ENCODE results near the gene OR4E2. TPM values are rescaled to one million over a fixed set of nuclear protein-coding genes. Genes with fewer than 3 reads are reported as not detected.

Gene OR4E2
- total RNA-seq, 1 donor = not detected

GRCh38 chr14:21711360-21711961 is 57.8 kb downstream of the OR4E2 start:
- no peak overlapping the region for H3K4me3 ChIP-seq (ENCODE audit: low read depth, low read length)
- TF ChIP-seq CTCF (IDR thresholded peaks at IDR 0.05; ENCODE audit: insufficient read depth, low read depth, low read length) = peak; percentile 76
- peak; percentile 49 for DNase-seq (ENCODE audit: low read depth)

- no peak for TF ChIP-seq CTCF (IDR thresholded peaks at IDR 0.05; ENCODE audit: insufficient read depth, low read depth, low read length)
- no peak for DNase-seq (ENCODE audit: low read depth)
- H3K4me3 ChIP-seq (ENCODE audit: low read depth, low read length) = no peak overlapping the region
These were observed 58.4 kb downstream of the OR4E2 start for GRCh38 chr14:21712036-21712435.

- TF ChIP-seq CTCF (IDR thresholded peaks at IDR 0.05; ENCODE audit: insufficient read depth, low read depth, low read length) = no peak
- no peak overlapping the region for H3K4me3 ChIP-seq (ENCODE audit: low read depth, low read length)
- no peak for DNase-seq (ENCODE audit: low read depth)
These were observed 60.8 kb downstream of the OR4E2 start for GRCh38 chr14:21714318-21714929.

Small RNAs within 50 kb of the gene (small RNA-seq; reads per million reads assigned to genes)
- gene AC243972.3 = not detected

Other genes with a start within 250 kb of the OR4E2 start
- 59.3 and 85.1 TPM in 2 replicates for gene CHD8, start 197.7 kb upstream of the OR4E2 start, total RNA-seq
- 22.9 and 41.0 TPM in 2 replicates for gene RAB2B, start 176.9 kb upstream of the OR4E2 start, total RNA-seq
- 26.4 and 39.3 TPM in 2 replicates for gene TOX4, start 176.6 kb upstream of the OR4E2 start, total RNA-seq
- 35.1 and 51.8 TPM in 2 replicates for gene METTL3, start 142.5 kb upstream of the OR4E2 start, total RNA-seq
- 3.2 and 3.9 TPM in 2 replicates for gene SALL2, start 127.5 kb upstream of the OR4E2 start, total RNA-seq
- not detected in 2 replicates for gene OR10G3, start 73.8 kb upstream of the OR4E2 start, total RNA-seq
- not detected in 2 replicates for gene OR10G2, start 18.9 kb upstream of the OR4E2 start, total RNA-seq
- gene OR4E1, start 20.0 kb downstream of the OR4E2 start, total RNA-seq = not detected in 2 replicates

Data from fibroblast of villous mesenchyme (primary cell).